IPS DF 6.9 (cell line): ENCODE measurements around the gene SMIM33.
"Not testable (repeated sequence)": the region's sequence is repeated elsewhere in the genome, so short reads cannot be mapped to it uniquely, and the experiment has no call there.

ENCODE experiments used
- DNase-seq: peaks from one replicate; pipeline ENCODE4 v3.0.0-alpha.2; 2013; ENCODE audit warnings: low read depth, low spot score
- H3K27ac ChIP-seq: one replicate; pipeline ENCODE4 v1.5.1; 2013; ENCODE audit warnings: low read length, control low read depth
- H3K27me3 ChIP-seq: 2 replicates; pipeline ENCODE4 v1.6.1; 2013; ENCODE audit warnings: mild to moderate bottlenecking, low read length; ENCODE audit not compliant: control insufficient read depth, insufficient read depth
- H3K36me3 ChIP-seq: 2 replicates; pipeline ENCODE4 v1.6.1; 2013; ENCODE audit warnings: low read length; ENCODE audit not compliant: control insufficient read depth, insufficient read depth
- H3K4me1 ChIP-seq: 2 replicates; pipeline ENCODE4 v1.6.1; 2013; ENCODE audit warnings: low read length; ENCODE audit not compliant: control insufficient read depth, insufficient read depth
- H3K4me3 ChIP-seq: 2 replicates; pipeline ENCODE4 v1.5.1; 2013; ENCODE audit warnings: mild to moderate bottlenecking, low read length
- H3K9me3 ChIP-seq: 2 replicates; pipeline ENCODE4 v1.6.1; 2013; ENCODE audit warnings: low read length, inconsistent platforms; ENCODE audit not compliant: control insufficient read depth, insufficient read depth
- WGBS: extraction: QIAGEN DNeasy Blood & Tissue Kit; methylation state at CpG from one replicate; pipeline ENCODE4 v1.1.7; 2013; ENCODE audit warnings: mixed read lengths, missing lambda C conversion rate; ENCODE audit not compliant: insufficient read length, insufficient coverage; 5-methylcytosine and 5-hydroxymethylcytosine counted together

The SMIM33 gene

DNA sequence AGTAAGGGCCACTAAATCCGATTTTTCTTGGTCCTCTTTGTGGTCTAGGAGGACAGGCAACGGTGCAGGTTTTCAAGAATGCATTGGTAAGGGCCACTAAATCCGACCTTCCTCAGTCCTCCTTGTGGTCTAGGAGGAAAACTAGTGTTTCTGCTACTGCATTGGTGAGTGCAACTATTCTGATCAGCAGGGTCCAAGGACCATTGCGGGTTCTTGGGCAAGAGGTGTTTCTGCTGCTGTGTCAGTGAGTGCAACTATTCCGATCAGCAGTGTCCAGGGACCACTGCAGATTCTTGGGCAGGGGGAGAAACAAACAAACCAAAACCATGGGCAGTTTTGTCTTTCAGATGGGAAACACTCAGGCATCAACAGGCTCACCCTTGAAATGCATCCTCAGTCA lies 33.9 kb downstream of the SMIM33 start:
- not testable (repeated sequence) for H3K9me3 ChIP-seq, H3K4me3 ChIP-seq, H3K36me3 ChIP-seq, H3K27me3 ChIP-seq, DNase-seq, H3K27ac ChIP-seq, H3K4me1 ChIP-seq
- WGBS, result no CpG with 5 or more reads among the region's 5 CpGs

- no peak for DNase-seq
- no CpG with 5 or more reads among the region's 6 CpGs for WGBS
Observed at GRCh38 chr5:139512786-139513390, 42.1 kb downstream of the SMIM33 start.

GRCh38 chr5:139513434-139513833 lies 42.6 kb downstream of the SMIM33 start:
- not testable (repeated sequence) for H3K27me3 ChIP-seq, H3K36me3 ChIP-seq, H3K4me3 ChIP-seq, H3K27ac ChIP-seq, H3K9me3 ChIP-seq, H3K4me1 ChIP-seq
- peak; percentile 79 for DNase-seq
- no CpG with 5 or more reads among the region's 5 CpGs for WGBS

More at GRCh38 chr5:139512786-139513390, 42.1 kb downstream of the SMIM33 start:
- H3K9me3 ChIP-seq, result no peaks in the 10 kb centered on the region
- H3K4me1 ChIP-seq, result no peaks in the 10 kb centered on the region; the same call in 1 of the 2 replicates
- H3K27me3 ChIP-seq, result no peaks in the 10 kb centered on the region
- H3K36me3 ChIP-seq, result no peaks in the 10 kb centered on the region
- H3K27ac ChIP-seq, result no peak overlapping the region
- H3K4me3 ChIP-seq, result no peak overlapping the region

DNA sequence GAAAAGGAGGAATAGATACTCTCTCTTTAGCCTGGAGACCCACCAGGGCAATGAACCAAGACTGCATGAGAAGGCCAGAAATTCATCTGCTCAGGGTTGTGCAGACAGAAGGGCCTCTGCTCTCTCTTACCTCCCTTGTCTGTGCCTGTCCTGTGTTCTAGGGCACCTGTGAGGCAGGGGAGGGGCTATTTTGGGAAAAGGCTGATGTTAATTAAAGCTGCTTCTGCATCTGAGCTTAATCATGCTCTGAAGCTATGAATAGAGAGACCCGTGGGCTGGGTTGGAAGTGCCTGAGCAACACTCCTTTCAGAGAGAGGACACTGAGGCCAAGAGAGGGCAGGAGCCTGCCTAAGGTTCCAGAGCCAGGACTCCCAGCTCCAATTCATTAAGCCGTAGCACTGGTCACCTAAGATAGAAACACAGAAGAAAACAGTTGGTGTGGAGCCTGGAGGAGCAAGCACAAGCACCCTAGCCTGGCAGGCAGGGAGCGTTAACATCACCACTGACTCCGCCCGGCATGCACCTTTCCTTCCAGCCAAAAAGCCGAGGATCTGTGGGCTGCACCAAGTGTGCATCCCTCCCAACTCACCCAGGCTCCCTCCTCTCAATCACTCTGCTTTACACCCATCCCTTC lies 43.2 kb downstream of the SMIM33 start:
- H3K9me3 ChIP-seq, result no peaks in the 10 kb centered on the region
- DNase-seq, result no peak
- WGBS, result no CpG with 5 or more reads among the region's 6 CpGs
- H3K27me3 ChIP-seq, result no peaks in the 10 kb centered on the region
- H3K4me1 ChIP-seq, result no peaks in the 10 kb centered on the region; the same call in 1 of the 2 replicates
- H3K27ac ChIP-seq, result no peak overlapping the region
- no peak overlapping the region for H3K4me3 ChIP-seq
- H3K36me3 ChIP-seq, result no peaks in the 10 kb centered on the region

DNA sequence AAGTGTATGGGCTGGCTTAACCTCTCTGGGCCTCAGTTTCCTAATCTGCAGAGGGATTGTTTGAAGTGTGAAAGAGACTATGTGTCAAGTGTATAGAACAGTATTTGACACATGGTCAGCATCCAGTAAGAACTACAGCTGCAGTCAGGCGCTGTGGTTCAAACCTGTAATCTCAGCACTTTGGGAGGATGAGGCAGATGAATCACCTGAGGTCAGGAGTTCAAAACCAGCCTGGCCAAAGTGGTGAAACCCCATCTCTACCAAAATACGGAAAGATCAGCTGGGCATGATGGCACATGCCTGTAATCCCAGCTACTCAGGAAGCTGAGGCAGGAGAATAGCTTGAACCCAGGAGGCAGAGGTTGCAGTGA lies 43.7 kb downstream of the SMIM33 start:
- H3K4me1 ChIP-seq, result no peaks in the 10 kb centered on the region; the same call in 1 of the 2 replicates
- no peak overlapping the region for H3K4me3 ChIP-seq
- WGBS, result no CpG with 5 or more reads among the region's 2 CpGs
- no peaks in the 10 kb centered on the region for H3K36me3 ChIP-seq
- DNase-seq, result no peak
- no peaks in the 10 kb centered on the region for H3K27me3 ChIP-seq
- H3K9me3 ChIP-seq, result no peaks in the 10 kb centered on the region
- no peak overlapping the region for H3K27ac ChIP-seq

GRCh38 chr5:139517683-139518564 lies 47.1 kb downstream of the SMIM33 start:
- no CpG with 5 or more reads among the region's 56 CpGs for WGBS
- no peaks in the 10 kb centered on the region for H3K27me3 ChIP-seq
- peak overlapping the region; percentile 20; the same call in 1 of the 2 replicates for H3K4me3 ChIP-seq
- H3K9me3 ChIP-seq, result no peaks in the 10 kb centered on the region
- H3K36me3 ChIP-seq, result no peaks in the 10 kb centered on the region
- peaks cover 1% of the 10 kb centered on the region; the same call in 1 of the 2 replicates for H3K4me1 ChIP-seq
- no peak overlapping the region for H3K27ac ChIP-seq
- DNase-seq, result peak; percentile 75
